Measurements from ENCODE around the gene AKNAD1. TPM values are rescaled to one million over a fixed set of nuclear protein-coding genes. Genes with fewer than 3 reads are reported as not detected.

Gene AKNAD1
- total RNA-seq, 1 experiment from 2014 or later, result 0.21 TPM

- peaks cover 22% of the 10 kb centered on the region for H3K4me1 ChIP-seq (replicated peaks)
- no peaks in the 10 kb centered on the region for H3K27me3 ChIP-seq (replicated peaks)
- peak in 1 of 2 experiments; percentile 2 for DNase-seq (ENCODE audit: low read depth in 1 of 2, low spot score in 2 of 2)
- H3K27ac ChIP-seq, result no peak overlapping the region
- no peaks in the 10 kb centered on the region for H3K36me3 ChIP-seq
- no peak overlapping the region for H3K4me3 ChIP-seq
- no peaks in the 10 kb centered on the region for H3K9me3 ChIP-seq (replicated peaks)
Measured at GRCh38 chr1:108854221-108855019, 2.5 kb downstream of the AKNAD1 start.

GRCh38 chr1:108852221-108852975, 4.5 kb downstream of the AKNAD1 start:
- H3K9me3 ChIP-seq (replicated peaks), result no peaks in the 10 kb centered on the region
- no peak overlapping the region for H3K4me3 ChIP-seq
- no peaks in the 10 kb centered on the region for H3K27me3 ChIP-seq (replicated peaks)
- peaks cover 22% of the 10 kb centered on the region for H3K4me1 ChIP-seq (replicated peaks)
- H3K36me3 ChIP-seq, result no peaks in the 10 kb centered on the region
- no peak overlapping the region for H3K27ac ChIP-seq
- peak in 1 of 2 experiments; percentile 31 for DNase-seq (ENCODE audit: low read depth in 1 of 2, low spot score in 2 of 2)

- no peaks in the 10 kb centered on the region for H3K9me3 ChIP-seq (replicated peaks)
- peaks cover 22% of the 10 kb centered on the region for H3K4me1 ChIP-seq (replicated peaks)
- no peak overlapping the region for H3K27ac ChIP-seq
- H3K36me3 ChIP-seq, result no peaks in the 10 kb centered on the region
- DNase-seq (ENCODE audit: low read depth in 1 of 2, low spot score in 2 of 2), result no peak
- no peak overlapping the region for H3K4me3 ChIP-seq
- H3K27me3 ChIP-seq (replicated peaks), result no peaks in the 10 kb centered on the region
Measured at GRCh38 chr1:108851567-108851966, 5.3 kb downstream of the AKNAD1 start.

GRCh38 chr1:108850929-108851328, 6.0 kb downstream of the AKNAD1 start:
- no peak for DNase-seq (ENCODE audit: low read depth in 1 of 2, low spot score in 2 of 2)
- Histone ChIP-seq H3K4me1 (replicated peaks) (peaks cover 22% of the 10 kb centered on the region), H3K4me3 (no peak overlapping the region), H3K9me3 (replicated peaks) (no peaks in the 10 kb centered on the region), H3K36me3 (no peaks in the 10 kb centered on the region), H3K27ac (no peak overlapping the region), H3K27me3 (replicated peaks) (no peaks in the 10 kb centered on the region)

- no peak overlapping the region for H3K4me3 ChIP-seq
- DNase-seq (ENCODE audit: low read depth in 1 of 2, low spot score in 2 of 2), result no peak
Measured at GRCh38 chr1:108848806-108849205, 8.1 kb downstream of the AKNAD1 start.

GRCh38 chr1:108847494-108847893, 9.4 kb downstream of the AKNAD1 start:
- no peak overlapping the region for H3K27ac ChIP-seq
- DNase-seq (ENCODE audit: low read depth in 1 of 2, low spot score in 2 of 2), result no peak

More at GRCh38 chr1:108848806-108849205, 8.1 kb downstream of the AKNAD1 start:
- Histone ChIP-seq H3K27me3 (replicated peaks) (no peaks in the 10 kb centered on the region), H3K9me3 (replicated peaks) (no peaks in the 10 kb centered on the region), H3K4me1 (replicated peaks) (peaks cover 9% of the 10 kb centered on the region), H3K27ac (no peak overlapping the region), H3K36me3 (no peaks in the 10 kb centered on the region)

GRCh38 chr1:108845991-108846390, 10.9 kb downstream of the AKNAD1 start:
- Histone ChIP-seq H3K9me3 (replicated peaks) (no peaks in the 10 kb centered on the region), H3K36me3 (no peaks in the 10 kb centered on the region), H3K4me1 (replicated peaks) (no peaks in the 10 kb centered on the region), H3K4me3 (no peak overlapping the region), H3K27me3 (replicated peaks) (no peaks in the 10 kb centered on the region), H3K27ac (no peak overlapping the region)
- DNase-seq (ENCODE audit: low read depth in 1 of 2, low spot score in 2 of 2), result no peak

More at GRCh38 chr1:108847494-108847893, 9.4 kb downstream of the AKNAD1 start:
- Histone ChIP-seq H3K9me3 (replicated peaks) (no peaks in the 10 kb centered on the region), H3K4me3 (no peak overlapping the region), H3K27me3 (replicated peaks) (no peaks in the 10 kb centered on the region), H3K4me1 (replicated peaks) (peaks cover 5% of the 10 kb centered on the region), H3K36me3 (no peaks in the 10 kb centered on the region)

- Histone ChIP-seq H3K27me3 (replicated peaks) (no peaks in the 10 kb centered on the region), H3K9me3 (replicated peaks) (no peaks in the 10 kb centered on the region), H3K27ac (no peak overlapping the region), H3K4me1 (replicated peaks) (no peaks in the 10 kb centered on the region), H3K4me3 (no peak overlapping the region), H3K36me3 (no peaks in the 10 kb centered on the region)
- no peak for DNase-seq (ENCODE audit: low read depth in 1 of 2, low spot score in 2 of 2)
Measured at GRCh38 chr1:108845446-108845845, 11.4 kb downstream of the AKNAD1 start.

- no peak overlapping the region for H3K27ac ChIP-seq
- no peak overlapping the region for H3K4me3 ChIP-seq
- H3K27me3 ChIP-seq (replicated peaks), result no peaks in the 10 kb centered on the region
- no peaks in the 10 kb centered on the region for H3K9me3 ChIP-seq (replicated peaks)
- DNase-seq (ENCODE audit: low read depth in 1 of 2, low spot score in 2 of 2), result no peak
- H3K36me3 ChIP-seq, result no peaks in the 10 kb centered on the region
- no peaks in the 10 kb centered on the region for H3K4me1 ChIP-seq (replicated peaks)
Measured at GRCh38 chr1:108843390-108844137, 13.3 kb downstream of the AKNAD1 start.

GRCh38 chr1:108842525-108843181, 14.2 kb downstream of the AKNAD1 start:
- Histone ChIP-seq H3K27me3 (replicated peaks) (no peaks in the 10 kb centered on the region), H3K9me3 (replicated peaks) (no peaks in the 10 kb centered on the region), H3K4me1 (replicated peaks) (no peaks in the 10 kb centered on the region), H3K36me3 (no peaks in the 10 kb centered on the region), H3K4me3 (no peak overlapping the region), H3K27ac (no peak overlapping the region)
- no peak for DNase-seq (ENCODE audit: low read depth in 1 of 2, low spot score in 2 of 2)

- Histone ChIP-seq H3K4me1 (replicated peaks) (no peaks in the 10 kb centered on the region), H3K27me3 (replicated peaks) (no peaks in the 10 kb centered on the region), H3K4me3 (no peak overlapping the region), H3K27ac (no peak overlapping the region), H3K36me3 (no peaks in the 10 kb centered on the region), H3K9me3 (replicated peaks) (no peaks in the 10 kb centered on the region)
- no peak for DNase-seq (ENCODE audit: low read depth in 1 of 2, low spot score in 2 of 2)
Measured at GRCh38 chr1:108841703-108842102, 15.2 kb downstream of the AKNAD1 start.

- H3K4me3 ChIP-seq, result no peak overlapping the region
- H3K4me1 ChIP-seq (replicated peaks), result peaks cover 39% of the 10 kb centered on the region
- H3K36me3 ChIP-seq, result no peaks in the 10 kb centered on the region
- no peak overlapping the region for H3K27ac ChIP-seq
- no peaks in the 10 kb centered on the region for H3K9me3 ChIP-seq (replicated peaks)
- no peak for DNase-seq (ENCODE audit: low read depth in 1 of 2, low spot score in 2 of 2)
- no peaks in the 10 kb centered on the region for H3K27me3 ChIP-seq (replicated peaks)
Measured at GRCh38 chr1:108832929-108833328, 24.0 kb downstream of the AKNAD1 start.

GRCh38 chr1:108831225-108831624, 25.7 kb downstream of the AKNAD1 start:
- H3K36me3 ChIP-seq, result no peaks in the 10 kb centered on the region
- peaks cover 41% of the 10 kb centered on the region for H3K4me1 ChIP-seq (replicated peaks)
- H3K27ac ChIP-seq, result peak overlapping the region; percentile 87
- peak in 1 of 2 experiments; percentile 63 for DNase-seq (ENCODE audit: low read depth in 1 of 2, low spot score in 2 of 2)
- H3K4me3 ChIP-seq, result no peak overlapping the region
- H3K9me3 ChIP-seq (replicated peaks), result no peaks in the 10 kb centered on the region
- no peaks in the 10 kb centered on the region for H3K27me3 ChIP-seq (replicated peaks)
